HG03354 (cell line): ENCODE results near the gene CHIC2.
A peak's percentile ranks its signal among the peaks of the same experiment; 100 is the strongest.
"Not testable (repeated sequence)": the region's sequence is repeated elsewhere in the genome, so short reads cannot be mapped to it uniquely, and the experiment has no call there.

Experiments
- ATAC-seq: cut with Tn5 transposase; IDR thresholded peaks from one replicate; pipeline ENCODE4 v1.9.1; 2021; ENCODE audit warnings: mild to moderate bottlenecking; ENCODE audit not compliant: unreplicated experiment, poor library complexity, severe bottlenecking

Gene CHIC2

DNA sequence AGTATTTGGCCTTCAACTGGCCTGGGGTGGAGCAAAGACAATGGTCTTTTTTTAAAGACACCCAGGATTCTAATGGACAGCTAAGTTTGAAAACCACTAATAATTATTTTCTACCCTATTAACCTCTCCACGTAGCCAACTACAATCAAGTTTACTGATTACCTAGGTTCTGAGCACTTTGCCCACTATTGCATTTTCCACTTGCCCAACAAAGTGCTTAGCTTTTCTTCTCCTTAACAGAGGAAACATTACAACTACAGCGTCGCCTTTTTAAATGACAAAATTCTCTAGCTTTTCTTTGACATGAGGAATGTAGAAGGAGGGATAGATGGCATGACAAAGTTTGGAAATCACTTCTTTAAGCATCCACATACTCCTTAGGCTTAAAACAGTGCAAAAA is 2.0 kb downstream of the CHIC2 start:
- no peak for ATAC-seq

DNA sequence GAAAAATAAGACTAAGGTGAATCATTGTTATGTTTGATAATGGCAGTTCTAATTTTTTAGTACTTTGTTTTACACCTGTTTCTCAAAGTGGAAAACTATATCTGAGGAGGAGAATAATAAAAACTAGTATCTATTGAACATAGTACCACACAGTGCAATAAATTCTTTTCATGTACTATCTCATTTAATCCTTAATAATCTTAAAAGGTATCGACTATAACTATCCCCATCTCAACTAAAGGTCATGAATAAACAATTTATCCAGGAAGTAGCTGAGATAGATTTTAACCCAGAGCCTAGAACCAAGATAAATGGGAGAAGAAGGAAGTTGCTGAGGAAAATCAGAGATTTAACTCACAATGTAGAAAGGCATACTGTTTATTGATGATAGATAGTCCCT is 2.5 kb downstream of the CHIC2 start:
- ATAC-seq = no peak

- ATAC-seq = no peak
These were observed 3.3 kb downstream of the CHIC2 start for GRCh38 chr4:54061067-54061466.

DNA sequence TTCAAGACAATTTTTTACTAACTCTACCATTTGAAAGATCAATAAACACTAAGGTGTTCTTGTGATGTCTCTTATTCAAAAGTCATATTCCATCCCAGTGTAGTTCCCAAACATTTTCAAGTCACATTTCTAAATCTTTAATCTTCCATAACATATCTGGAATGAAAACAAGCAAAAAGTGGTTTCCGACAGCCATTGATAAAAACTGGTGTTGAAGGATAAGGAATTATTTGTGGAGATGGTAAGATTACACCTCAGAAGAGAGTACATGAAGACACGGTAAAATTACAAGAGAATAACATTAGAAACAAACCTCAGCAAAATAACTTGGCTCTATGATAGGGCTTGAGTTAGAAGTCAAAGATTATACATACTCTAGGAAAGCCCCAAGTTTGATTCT is 4.3 kb downstream of the CHIC2 start:
- ATAC-seq = no peak

GRCh38 chr4:54058171-54058570 is 6.2 kb downstream of the CHIC2 start:
- ATAC-seq = no peak

- no peak for ATAC-seq
These were observed 8.0 kb downstream of the CHIC2 start for GRCh38 chr4:54056360-54056759.

DNA sequence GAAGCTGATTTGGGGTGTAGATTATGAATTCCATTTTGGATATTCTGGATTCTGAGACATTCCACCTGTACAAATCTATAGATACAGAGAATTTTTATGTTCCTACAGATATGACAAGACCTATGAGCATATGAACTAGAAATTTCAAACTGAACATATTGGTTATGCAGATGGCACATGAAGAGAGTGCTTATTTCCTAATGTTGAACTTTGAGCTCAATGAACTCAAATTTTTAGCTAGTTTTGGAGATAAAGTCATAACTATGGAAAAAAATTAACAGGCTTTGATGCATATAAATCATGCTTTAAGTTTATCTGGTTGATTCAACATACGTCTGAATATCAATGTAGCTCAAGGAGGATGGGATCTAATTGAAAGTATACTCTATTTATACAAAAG is 8.9 kb downstream of the CHIC2 start:
- ATAC-seq = no peak

- ATAC-seq = no peak
These were observed 9.9 kb downstream of the CHIC2 start for GRCh38 chr4:54054501-54054900.

DNA sequence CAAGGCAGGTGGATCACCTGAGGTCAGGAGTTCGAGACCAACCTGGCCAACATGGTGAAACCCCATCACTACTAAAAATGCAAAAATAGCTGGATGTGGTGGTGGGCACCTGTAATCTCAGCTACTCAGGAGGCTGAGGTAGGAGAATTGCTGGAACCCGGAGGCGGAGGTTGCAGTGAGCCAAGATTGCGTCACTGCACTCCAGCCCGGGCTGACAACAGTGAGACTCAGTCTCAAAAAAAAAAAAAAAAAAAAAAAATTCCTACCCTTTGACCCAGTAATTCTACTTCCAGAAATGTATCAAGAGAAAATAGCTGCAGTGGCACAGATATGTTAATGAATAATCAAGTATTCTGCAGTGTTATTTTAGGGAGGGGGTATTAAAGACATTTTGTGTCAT is 11.1 kb downstream of the CHIC2 start:
- not testable (repeated sequence) for ATAC-seq

- ATAC-seq = no peak
These were observed 14.0 kb downstream of the CHIC2 start for GRCh38 chr4:54050214-54050904.

DNA sequence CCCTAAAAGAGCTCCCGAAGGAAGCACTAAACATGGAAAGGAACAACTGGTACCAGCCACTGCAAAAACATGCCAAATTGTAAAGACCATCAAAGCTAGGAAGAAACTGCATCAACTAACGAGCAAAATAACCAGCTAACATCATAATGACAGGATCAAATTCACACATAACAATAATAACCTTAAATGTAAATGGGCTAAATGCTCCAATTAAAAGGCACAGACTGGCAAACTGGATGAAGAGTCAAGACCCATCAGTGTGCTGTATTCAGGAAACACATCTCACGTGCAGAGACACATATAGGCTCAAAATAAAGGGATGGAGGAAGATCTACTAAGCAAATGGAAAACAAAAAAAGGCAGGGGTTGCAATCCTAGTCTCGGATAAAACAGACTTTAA is 20.8 kb downstream of the CHIC2 start:
- ATAC-seq = not testable (repeated sequence)

- ATAC-seq = no peak
These were observed 22.5 kb downstream of the CHIC2 start for GRCh38 chr4:54041933-54042332.

DNA sequence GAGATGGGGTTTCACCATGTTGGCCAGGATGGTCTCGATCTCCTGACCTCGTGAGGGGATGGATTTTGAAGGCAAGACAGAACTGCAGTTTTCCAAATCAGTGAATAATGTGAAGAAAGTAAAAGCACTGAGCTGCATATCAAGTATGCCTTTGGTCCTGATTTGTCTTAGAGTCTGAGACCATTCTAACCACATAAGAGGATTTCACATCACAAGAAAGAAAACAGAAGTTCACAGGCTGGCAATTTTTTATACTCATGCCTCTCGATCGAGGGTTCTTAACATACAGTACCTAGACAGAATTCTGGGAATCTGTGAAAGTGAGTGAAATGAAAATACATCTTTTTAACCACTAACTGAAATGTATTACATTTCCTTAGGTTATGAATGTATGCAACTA is 23.3 kb downstream of the CHIC2 start:
- no peak for ATAC-seq

DNA sequence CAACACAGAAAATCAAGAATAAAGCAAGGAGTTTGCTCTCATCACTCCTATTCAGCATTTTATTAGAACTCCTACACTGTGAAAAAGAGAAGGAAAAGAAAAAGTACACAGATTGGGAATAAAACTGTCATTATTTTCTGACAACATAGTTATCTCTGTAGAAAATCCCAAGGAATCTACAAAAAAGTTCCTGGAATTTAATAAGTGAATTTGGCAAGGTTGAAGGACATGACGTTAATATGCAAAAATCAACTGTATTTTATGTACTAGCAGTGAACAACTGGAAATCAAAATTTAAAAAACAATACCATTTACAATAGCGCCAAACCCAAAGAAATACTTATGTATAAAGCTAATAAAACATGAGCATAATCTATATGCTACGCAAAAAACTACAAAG is 26.3 kb downstream of the CHIC2 start:
- no peak for ATAC-seq

GRCh38 chr4:54036184-54036583 is 28.2 kb downstream of the CHIC2 start:
- no peak for ATAC-seq

GRCh38 chr4:54032558-54033135 is 31.8 kb downstream of the CHIC2 start:
- peak; percentile 69 for ATAC-seq

DNA sequence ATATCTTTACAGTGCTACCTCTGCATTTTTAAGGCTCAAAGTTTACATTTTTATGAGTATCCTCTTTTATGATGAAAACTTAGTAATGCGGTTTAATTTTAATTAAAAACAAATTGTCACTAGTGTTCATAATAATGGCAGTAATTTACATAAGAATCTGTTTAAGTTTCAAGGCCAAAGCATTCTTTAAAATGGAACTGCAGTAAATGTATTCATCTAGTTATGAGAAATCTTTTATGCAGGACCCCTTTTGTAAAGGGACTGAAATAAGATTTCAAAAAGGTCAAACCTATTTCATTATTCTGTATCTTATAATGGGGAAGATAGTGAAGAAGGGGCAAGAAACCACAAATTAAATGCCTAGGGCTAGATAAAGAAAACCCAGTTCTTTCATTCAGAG is 37.1 kb downstream of the CHIC2 start:
- no peak for ATAC-seq

DNA sequence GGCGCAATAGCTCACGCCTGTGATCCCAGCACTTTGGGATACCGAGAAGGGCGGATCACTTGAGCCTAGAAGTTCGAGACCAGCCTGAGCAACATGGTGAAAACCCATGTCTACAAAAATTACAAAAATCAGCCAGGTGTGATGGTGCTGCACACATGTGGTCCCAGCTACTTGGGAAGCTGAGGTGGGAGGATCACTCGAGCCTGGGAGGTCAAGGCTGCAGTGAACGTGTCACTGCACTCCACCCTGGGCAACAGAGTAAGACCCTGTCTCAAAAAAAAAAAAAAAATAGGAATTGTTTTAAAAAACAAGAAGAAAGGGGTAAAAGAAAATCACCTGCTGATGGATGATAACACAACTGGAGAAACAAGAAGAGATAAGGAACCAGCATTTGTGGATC is 38.8 kb downstream of the CHIC2 start:
- no peak for ATAC-seq

- not testable (repeated sequence) for ATAC-seq
These were observed 41.4 kb downstream of the CHIC2 start for GRCh38 chr4:54023019-54023418.

DNA sequence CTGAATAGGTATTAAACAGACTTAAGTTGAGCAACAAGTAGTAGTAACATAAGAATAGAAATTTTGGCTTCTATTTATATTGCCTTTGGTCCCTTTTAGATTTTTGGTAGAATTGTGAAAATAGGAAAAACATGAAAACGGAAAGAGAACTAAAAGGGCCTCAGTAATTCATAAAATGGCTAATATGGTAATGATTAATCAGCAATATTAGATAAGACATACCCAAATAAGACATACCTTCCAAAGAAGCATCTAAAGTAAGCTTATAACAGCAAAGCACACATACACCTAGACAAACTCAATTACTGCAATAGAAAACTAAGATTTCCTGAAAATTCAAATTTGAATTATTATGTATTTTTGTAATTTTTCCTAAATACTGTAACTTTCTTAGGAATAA is 46.4 kb downstream of the CHIC2 start:
- ATAC-seq = no peak

DNA sequence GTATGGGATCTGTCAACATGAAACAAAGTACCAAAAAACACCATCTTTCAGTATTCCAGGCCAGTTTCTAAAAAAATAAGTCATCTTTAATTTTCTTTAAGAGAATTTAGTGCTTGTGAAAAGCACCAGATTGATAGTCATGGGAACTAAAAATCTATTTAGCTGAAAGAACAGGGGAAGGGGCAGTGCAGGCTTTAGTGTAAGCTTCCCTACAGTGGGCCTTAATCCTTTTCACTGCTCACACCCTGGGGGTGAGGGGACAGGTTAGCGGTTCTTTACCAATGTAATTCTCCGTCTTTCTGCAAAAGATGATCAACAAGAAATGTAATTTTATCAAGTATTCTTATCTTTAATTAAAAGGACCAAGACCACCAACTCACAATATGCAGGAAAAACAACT is 47.1 kb downstream of the CHIC2 start:
- no peak for ATAC-seq

DNA sequence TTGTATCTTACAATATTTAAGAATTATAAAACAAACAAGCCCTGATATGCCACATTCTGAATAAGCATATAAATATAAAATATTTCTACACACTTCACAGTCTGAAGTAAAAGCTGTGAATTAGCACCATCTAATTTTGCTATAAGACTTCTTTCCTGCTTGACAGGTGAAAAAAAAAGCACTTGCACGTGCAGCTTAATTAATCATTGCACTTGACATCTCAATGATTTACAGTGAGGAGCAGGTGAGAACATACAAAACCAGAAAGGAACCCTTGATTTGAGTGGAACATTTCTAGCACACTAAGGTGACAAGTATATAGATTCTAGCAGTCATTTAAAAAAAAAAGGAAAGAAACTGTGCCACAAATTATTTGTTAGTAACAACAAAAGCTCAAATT is 47.9 kb downstream of the CHIC2 start:
- ATAC-seq = no peak
